Measurements from ENCODE around the gene BHLHE41.
A peak's percentile ranks its signal among the peaks of the same experiment; 100 is the strongest.

The BHLHE41 gene

GRCh38 chr12:26133521-26133920 lies 8.7 kb upstream of the BHLHE41 start:
- no peak for DNase-seq

- DNase-seq, result no peak
Observed at GRCh38 chr12:26132866-26133265, 8.0 kb upstream of the BHLHE41 start.

- DNase-seq, result no peak
Observed at GRCh38 chr12:26131936-26132335, 7.1 kb upstream of the BHLHE41 start.

DNA sequence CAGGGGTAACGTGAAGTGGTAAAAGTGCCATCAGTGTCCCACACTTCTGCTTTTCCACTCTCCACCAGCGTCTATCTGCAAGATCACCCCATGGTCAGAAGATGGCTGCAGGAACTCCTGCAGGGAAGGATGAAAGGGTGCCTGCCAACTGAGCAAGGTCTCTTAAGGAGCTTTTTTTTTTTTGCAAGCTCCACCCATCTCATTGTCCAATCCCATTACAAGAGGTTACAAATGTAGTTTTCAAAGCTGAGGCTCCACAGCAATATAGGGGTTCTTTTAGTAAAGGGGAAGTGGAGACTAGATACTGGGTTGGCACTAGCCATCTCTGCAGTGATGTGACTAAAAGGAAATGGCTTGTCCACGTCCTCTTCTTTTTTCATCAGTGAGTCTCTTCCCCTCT lies 5.9 kb upstream of the BHLHE41 start:
- no peak for DNase-seq

- DNase-seq, result no peak
Observed at GRCh38 chr12:26128168-26128567, 3.3 kb upstream of the BHLHE41 start.

GRCh38 chr12:26127404-26127803 lies 2.6 kb upstream of the BHLHE41 start:
- no peak for DNase-seq

DNA sequence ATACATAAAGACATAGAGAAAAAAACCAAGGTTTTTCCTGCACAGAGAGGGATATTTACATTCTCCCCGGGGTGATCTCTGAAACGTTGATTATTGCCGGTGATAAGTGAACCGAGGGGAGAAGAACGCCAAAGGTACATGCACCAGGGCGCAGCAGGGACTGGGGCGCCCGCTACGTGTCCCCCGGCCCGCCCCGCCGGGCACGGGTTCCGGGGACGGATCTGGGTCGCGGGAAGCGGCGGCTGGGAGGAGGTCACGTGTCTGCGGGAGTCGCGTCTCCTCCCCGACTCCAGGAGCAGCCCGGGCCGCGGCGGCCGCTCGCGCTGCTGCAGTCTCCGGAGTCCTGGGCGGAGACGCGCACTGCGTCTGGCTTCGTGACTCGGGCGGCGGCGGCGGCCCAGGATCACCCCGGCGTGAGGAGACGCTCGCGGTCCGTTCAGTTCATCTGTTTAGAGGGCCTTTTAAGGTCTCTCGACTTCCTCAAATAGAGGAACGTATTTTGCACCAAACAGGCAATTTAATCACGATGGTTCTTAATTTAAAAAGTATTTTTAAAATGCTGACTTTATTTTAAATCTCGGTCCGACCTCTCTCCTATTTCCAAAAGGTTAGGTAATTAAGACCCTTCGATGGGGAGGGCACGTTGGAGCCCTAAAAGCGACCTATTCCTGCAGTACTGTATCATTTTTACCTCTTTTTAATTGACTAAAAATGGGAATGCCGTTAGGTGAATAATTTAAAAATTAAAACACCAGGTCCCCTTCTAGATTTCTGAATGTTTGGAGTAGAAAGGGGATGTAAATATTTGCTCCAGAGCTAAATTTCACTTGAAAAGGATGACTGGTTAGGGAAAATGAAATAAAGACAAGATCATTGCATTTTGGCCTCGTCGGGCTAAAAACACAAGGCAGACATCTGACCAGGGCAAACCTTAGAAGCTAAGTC lies 1.8 kb upstream of the BHLHE41 start:
- peak; percentile 64 for DNase-seq

DNA sequence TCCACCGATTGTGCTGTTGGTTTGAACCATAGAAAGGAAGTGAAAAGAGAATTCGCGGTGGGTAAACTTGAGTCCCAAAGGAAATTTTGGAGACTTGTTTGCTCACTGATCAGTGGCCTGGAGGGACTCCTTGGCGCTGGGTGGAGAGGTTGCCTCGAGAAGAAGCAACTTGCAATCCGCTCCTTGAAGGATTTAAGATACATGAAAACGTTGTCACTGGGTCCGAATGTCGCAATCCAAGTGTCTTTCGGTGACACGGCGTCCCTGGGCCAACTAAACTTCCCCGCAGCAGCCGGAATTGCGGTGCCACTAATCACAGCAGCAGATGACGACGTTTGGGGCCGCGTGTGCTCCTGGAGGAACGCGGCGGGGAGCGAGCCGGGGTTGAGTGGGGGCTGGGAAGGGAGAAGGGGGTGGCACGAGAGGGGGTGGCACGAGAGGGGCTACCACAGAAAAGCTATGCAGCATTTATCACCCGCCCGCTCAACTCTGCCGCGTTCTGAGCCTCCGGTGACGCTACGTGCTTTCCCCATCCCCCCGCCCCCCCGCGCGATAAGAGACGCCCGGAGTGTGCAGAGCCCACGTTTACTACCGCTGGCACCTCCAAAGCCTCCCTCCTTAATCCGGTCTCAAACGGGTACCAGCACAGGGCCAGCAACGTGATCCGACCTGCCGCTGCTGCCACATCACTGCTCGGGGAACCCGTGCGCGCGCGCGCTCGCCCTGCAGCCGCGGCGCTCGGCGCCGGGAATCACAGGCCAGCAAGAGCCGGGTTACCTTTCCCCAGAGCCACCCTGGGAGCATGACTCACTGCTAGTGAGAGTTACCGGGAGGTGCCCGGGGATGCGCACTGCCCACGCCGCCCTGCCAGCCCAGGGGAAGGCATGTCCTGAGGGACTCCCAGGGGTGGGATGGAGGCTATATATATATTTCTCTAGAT lies 833 bp upstream of the BHLHE41 start:
- DNase-seq, result peak; percentile 57

DNA sequence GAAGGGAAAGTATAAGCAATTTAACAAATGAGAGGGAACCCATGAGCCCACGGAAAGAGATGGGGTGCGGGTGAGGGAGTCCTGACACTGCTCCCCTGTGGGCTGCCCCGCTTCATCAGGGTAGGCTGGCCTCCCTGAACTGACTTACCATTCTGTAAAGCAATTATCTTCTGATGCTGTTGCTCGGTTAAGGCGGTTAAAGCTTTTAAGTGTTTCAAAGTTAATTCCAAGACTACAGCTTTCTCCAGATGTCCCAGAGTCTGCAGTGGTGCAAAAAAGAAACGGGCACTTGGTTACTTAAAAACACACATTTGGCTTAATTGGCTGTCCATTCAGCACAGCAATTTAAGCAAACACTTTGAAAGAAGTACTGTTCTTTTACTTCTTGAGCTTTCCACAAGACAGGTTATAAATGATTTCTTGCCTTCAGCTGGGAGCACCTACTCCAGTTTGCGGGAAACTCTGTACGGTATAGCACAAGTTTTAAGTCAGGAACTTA lies 1.3 kb downstream of the BHLHE41 start:
- no peak for DNase-seq

DNA sequence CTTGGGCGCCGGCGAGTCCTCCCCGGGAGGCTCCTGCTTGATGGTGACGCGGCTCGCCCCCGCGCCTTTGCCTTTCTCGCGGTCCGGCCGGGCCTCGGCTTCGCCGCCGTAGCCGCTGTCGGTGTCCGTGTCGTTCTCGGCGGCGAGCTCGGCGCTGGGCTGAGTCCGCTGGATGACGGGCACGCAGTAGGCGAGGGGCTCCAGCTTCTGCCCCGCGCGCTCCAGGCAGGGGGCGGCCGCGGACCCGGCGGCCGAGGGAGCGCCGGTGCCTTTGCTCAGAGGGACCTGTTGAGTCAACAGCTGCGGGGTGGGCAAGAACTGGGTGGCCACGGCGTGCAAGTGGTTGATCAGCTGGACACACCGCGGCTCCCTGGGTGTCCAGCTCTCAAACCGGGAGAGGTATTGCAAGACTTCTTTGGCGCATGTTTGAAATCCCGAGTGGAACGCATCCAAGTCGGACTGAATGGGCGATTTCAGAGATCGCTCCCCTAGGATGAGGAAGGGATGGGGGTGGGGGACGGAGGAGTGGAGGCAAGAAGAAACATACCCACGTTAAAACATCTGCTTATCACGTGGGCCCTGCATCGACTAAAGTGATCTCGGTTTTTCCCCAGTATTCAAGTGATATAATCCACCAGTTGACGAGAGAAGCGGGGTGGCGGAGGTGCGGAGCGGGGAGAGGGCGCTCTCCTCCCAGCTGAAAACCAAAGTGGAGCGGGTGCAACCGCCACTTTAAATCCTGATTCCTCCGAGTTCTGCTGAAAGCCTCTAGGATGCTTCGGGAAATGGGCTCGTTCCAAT lies 2.0 kb downstream of the BHLHE41 start:
- DNase-seq, result peak; percentile 45

DNA sequence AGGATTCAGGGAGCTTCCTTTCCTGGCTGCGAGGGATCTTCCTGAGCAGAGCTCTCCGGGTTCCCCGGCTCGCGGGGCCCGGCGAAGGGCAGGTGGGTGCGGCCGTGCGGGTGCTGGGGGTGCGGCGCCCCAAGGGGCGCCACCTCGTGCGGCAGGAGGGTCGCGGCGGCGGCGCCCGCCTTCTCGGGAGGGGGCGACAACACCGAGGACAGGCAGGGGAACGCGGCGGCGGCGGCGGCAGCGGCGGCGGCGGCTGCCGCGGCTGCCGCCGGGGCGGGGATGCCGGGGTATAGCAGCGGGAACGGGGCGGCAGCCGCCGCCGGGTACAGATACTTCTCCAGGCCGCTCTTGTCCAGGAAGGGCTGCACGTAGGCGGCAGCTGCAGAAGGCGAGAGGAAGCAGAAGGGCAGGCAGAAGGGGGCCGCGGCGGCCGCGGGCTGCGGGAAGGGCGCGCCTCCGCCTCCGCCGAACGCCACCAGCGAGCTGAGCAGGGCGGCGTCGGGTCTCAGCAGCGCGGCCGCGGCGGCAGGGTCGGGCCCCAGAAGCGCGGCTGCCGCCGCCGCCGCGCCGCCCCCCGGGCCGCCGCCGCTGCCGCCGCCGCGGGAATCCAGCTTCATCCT lies 2.7 kb downstream of the BHLHE41 start:
- peak; percentile 29 for DNase-seq

- DNase-seq, result no peak
Observed at GRCh38 chr12:26121323-26122060, 3.3 kb downstream of the BHLHE41 start.

- DNase-seq, result no peak
Observed at GRCh38 chr12:26120561-26121274, 4.1 kb downstream of the BHLHE41 start.

DNA sequence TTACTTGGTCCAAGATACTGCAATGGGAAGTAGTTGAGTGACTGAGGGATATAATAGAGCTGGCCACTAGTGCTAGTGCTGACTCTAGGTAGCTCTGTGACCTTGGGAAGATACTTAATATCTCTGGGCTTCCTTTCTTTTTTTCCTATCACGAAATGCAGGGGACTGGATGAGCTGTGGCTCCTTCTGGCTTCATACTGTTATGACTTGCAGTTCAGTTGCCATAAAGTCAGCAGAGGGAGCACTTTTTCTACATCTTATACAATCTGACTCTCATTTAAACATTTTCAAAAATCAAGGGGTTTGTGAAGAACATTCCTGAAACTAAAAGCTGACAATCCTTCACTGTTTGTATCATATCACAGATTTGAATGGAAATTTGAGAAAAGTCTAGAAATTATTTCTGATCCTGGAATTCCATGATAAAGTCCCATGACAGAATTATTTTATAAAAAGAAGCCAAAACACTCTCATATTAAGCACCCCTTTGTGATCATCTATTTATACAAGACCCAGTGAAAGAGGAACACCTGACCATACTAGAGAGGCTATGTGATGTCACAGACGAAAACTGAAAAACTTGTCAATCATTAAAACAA lies 5.3 kb downstream of the BHLHE41 start:
- no peak for DNase-seq

DNA sequence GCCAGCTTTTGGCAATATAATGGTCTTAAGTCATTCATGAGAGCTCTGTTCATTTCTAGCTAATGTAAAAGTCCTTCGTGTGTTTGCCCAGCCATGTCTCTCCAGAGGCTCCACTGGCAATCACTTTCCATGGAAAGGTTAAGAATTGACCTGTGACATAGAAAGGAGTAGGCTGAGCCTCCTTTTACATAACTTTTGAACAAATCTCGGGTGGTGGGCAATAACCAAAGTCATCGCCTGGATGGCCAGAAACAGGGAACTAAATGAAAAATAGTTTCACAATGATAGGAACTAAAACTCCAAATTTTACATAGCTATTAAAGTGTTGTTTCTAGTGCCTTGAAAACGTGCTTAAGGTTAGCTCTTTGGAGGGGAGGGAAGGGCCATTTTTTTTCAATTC lies 6.5 kb downstream of the BHLHE41 start:
- DNase-seq, result no peak

- no peak for DNase-seq
Observed at GRCh38 chr12:26116829-26117715, 7.8 kb downstream of the BHLHE41 start.

DNA sequence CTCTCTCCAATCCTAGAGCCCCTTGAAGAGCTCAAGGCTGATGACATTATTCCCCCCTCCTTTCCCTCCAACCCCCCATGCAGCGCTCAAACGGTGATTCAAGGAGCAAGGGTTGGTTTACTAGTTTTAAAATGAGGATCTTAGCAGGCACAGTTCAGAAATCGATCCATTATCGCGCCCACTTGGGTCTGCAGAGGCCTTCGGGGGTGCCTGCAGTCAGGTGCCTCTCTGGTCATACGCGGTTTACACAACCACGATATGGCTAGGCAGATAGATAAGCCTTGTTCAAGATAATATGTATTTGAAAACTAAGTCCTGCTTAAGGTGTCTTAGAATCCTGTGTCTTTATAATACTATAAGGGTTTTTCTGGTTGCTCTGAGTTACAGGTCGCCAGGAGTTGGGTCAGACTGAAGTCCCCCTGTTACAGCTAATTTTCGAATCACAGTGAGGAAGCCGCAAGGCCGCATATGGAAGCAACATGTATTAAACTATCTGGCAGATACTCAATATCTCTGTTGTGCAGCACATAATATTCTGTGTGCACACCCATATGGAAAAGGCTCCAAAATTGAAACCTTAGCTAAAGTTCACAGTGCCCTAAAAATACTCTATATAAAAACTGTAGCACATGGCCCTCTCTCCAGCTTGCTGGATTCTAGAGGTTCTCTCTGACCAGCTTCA lies 10.0 kb downstream of the BHLHE41 start:
- no peak for DNase-seq

Measured in activated CD4-positive, alpha-beta T cell treated with anti-CD3 and anti-CD28 coated beads for 48 hours (primary cell).